ENCODE data around the gene TLL2.

TLL2 gene

GRCh38 chr10:96431211-96431970, 82.3 kb downstream of the TLL2 start:
- Histone ChIP-seq H3K9me3 (no peaks in the 10 kb centered on the region), H3K4me3 (ENCODE audit: low read depth in 1 of 2, low read length in 1 of 2) (no peak overlapping the region), H3K4me1 (ENCODE audit: control insufficient read depth in 1 of 2, insufficient read depth in 1 of 2, low read depth in 1 of 2, low read length in 1 of 2) (no peaks in the 10 kb centered on the region), H3K27ac (no peak overlapping the region), H3K36me3 (no peaks in the 10 kb centered on the region), H3K27me3 (peaks cover 32% of the 10 kb centered on the region)
- no peak for TF ChIP-seq CTCF (IDR thresholded peaks at IDR 0.05)

DNA sequence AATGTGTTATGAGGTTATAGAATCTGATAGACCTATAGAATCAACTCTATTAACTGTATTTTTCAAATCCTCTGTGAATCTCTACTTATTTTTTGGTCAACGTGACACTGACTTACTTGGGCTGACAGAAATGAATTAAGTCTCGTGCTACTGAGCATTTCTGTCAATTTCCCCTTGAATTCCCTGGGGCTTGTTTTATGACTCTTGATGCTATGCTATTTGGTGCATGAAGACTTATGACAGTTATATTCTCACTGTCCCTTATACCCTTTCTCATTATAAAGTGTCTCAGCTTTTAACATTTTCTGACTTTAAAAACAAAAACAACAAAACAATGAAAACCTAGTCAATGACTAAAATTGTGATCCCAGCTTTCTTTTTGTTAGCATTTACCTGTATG, 86.4 kb downstream of the TLL2 start:
- Histone ChIP-seq H3K4me1 (ENCODE audit: control insufficient read depth in 1 of 2, insufficient read depth in 1 of 2, low read depth in 1 of 2, low read length in 1 of 2) (no peaks in the 10 kb centered on the region), H3K36me3 (no peaks in the 10 kb centered on the region), H3K27ac (no peak overlapping the region), H3K4me3 (ENCODE audit: low read depth in 1 of 2, low read length in 1 of 2) (no peak overlapping the region), H3K9me3 (no peaks in the 10 kb centered on the region), H3K27me3 (peaks cover 45% of the 10 kb centered on the region)
- no peak for TF ChIP-seq CTCF (IDR thresholded peaks at IDR 0.05)

DNA sequence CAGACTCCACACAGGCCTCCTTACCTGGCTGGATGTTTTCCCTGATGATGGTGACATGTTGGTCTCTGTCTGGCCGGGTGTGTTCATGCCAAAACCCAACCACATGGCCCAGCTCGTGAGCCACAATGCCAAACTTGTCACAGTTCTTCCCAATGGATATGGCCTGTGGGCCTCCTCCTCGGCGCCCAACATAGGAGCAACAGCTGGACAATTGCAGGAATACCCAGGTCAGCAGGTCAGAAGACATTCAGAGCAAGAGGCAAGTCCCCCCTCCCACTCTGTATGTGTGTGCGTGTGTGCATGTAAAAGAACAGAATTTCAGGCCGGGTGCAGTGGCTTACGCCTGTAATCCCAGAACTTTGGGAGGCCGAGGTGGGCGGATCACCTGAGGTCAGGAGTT, 91.2 kb downstream of the TLL2 start:
- no peak overlapping the region for H3K4me3 ChIP-seq (ENCODE audit: low read depth in 1 of 2, low read length in 1 of 2)
- no peak for TF ChIP-seq CTCF (IDR thresholded peaks at IDR 0.05)

GRCh38 chr10:96421995-96422394, 91.7 kb downstream of the TLL2 start:
- no peak for TF ChIP-seq CTCF (IDR thresholded peaks at IDR 0.05)
- Histone ChIP-seq H3K27ac (no peak overlapping the region), H3K9me3 (no peaks in the 10 kb centered on the region), H3K36me3 (no peaks in the 10 kb centered on the region), H3K4me1 (ENCODE audit: control insufficient read depth in 1 of 2, insufficient read depth in 1 of 2, low read depth in 1 of 2, low read length in 1 of 2) (no peaks in the 10 kb centered on the region), H3K27me3 (peaks cover 19% of the 10 kb centered on the region), H3K4me3 (ENCODE audit: low read depth in 1 of 2, low read length in 1 of 2) (no peak overlapping the region)

More for the DNA sequence above, 91.2 kb downstream of the TLL2 start:
- Histone ChIP-seq H3K27ac (no peak overlapping the region), H3K9me3 (no peaks in the 10 kb centered on the region), H3K4me1 (ENCODE audit: control insufficient read depth in 1 of 2, insufficient read depth in 1 of 2, low read depth in 1 of 2, low read length in 1 of 2) (no peaks in the 10 kb centered on the region), H3K36me3 (no peaks in the 10 kb centered on the region), H3K27me3 (peaks cover 25% of the 10 kb centered on the region)

- no peaks in the 10 kb centered on the region for H3K9me3 ChIP-seq
- H3K27ac ChIP-seq = no peak overlapping the region
- H3K36me3 ChIP-seq = no peaks in the 10 kb centered on the region
- no peak overlapping the region for H3K4me3 ChIP-seq (ENCODE audit: low read depth in 1 of 2, low read length in 1 of 2)
- peaks cover 4% of the 10 kb centered on the region for H3K27me3 ChIP-seq
- H3K4me1 ChIP-seq (ENCODE audit: control insufficient read depth in 1 of 2, insufficient read depth in 1 of 2, low read depth in 1 of 2, low read length in 1 of 2) = no peaks in the 10 kb centered on the region
- no peak for TF ChIP-seq CTCF (IDR thresholded peaks at IDR 0.05)
Observed at GRCh38 chr10:96420228-96421009, 93.3 kb downstream of the TLL2 start.

Data from neutrophil (primary cell).